OCI-LY3 (cell line): ENCODE results near the gene ROR1.

ENCODE experiments used
- EZH2phosphoT487 ChIP-seq: fragments of 200-600 bp; shearing (Covaris generic); IDR thresholded peaks from 2 replicates; pipeline ENCODE4 v1.6.1; 2018; ENCODE audit warnings: antibody characterized with exemption, mixed run types, low read depth
- TF ChIP-seq, protein P1 (sequence below): fragments of 200-600, 300-600 bp; sonication (generic); IDR thresholded peaks from 2 replicates; pipeline ENCODE4 v1.5.1; 2014; ENCODE audit warnings: antibody characterized with exemption, low read length, low read depth

DNA sequence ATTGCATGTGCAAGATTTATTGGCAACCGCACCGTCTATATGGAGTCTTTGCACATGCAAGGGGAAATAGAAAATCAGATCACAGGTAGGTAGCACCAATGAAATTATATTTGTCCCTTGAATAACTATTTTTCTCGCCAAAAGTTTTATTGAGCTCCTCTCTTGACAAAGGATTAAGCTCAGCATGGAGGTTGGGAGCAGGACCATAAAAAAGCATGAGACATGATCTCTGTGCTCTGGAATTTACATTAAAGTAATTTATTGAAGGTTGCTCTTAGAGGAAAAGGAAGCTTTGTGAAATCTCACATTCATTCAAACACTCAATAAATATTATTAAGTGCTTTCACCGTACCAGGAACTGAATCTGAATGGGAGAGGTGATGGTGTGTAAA, 363.6 kb downstream of the ROR1 start:
- TF ChIP-seq, protein P1, sequence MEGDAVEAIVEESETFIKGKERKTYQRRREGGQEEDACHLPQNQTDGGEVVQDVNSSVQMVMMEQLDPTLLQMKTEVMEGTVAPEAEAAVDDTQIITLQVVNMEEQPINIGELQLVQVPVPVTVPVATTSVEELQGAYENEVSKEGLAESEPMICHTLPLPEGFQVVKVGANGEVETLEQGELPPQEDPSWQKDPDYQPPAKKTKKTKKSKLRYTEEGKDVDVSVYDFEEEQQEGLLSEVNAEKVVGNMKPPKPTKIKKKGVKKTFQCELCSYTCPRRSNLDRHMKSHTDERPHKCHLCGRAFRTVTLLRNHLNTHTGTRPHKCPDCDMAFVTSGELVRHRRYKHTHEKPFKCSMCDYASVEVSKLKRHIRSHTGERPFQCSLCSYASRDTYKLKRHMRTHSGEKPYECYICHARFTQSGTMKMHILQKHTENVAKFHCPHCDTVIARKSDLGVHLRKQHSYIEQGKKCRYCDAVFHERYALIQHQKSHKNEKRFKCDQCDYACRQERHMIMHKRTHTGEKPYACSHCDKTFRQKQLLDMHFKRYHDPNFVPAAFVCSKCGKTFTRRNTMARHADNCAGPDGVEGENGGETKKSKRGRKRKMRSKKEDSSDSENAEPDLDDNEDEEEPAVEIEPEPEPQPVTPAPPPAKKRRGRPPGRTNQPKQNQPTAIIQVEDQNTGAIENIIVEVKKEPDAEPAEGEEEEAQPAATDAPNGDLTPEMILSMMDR: no peak
- TF ChIP-seq EZH2phosphoT487: no peak
